MCF 10A (cell line): ENCODE measurements around the gene DMC1. TPM values are rescaled to one million over a fixed set of nuclear protein-coding genes. Genes with fewer than 3 reads are reported as not detected.

Experiments
- BruUV-seq: library from RNA; stranded (reverse); fragments of 400-500 nt; replicated peaks from 2 replicates; lab custom pipeline; 2021; lab: Mats Ljungman, UMichigan
- CTCF ChIA-PET: fragments of 300-600 bp; sonication (Branson Sonifier 250); formaldehyde crosslinking; extraction: SDS; loops from one replicate; lab custom pipeline; 2021; ENCODE audit warnings: antibody characterized with exemption, inconsistent platforms; lab: Yijun Ruan, JAX
- POLR2A ChIA-PET: fragments of 300-600, 350-650 bp; sonication (Branson Sonifier 250); formaldehyde crosslinking; extraction: SDS; loops from one replicate; lab custom pipeline; 2020; ENCODE audit warnings: antibody characterized with exemption, inconsistent platforms; lab: Yijun Ruan, JAX
- DNase-seq: peaks from one replicate; pipeline ENCODE4 v3.0.0-alpha.2; 2018; ENCODE audit not compliant: unreplicated experiment
- H3K27ac Mint-ChIP-seq: one replicate; pipeline ENCODE4 v1.8.0; 2022; ENCODE audit warnings: mild to moderate bottlenecking, low read depth, mixed read lengths; ENCODE audit not compliant: unreplicated experiment
- H3K27me3 Mint-ChIP-seq: one replicate; pipeline ENCODE4 v1.8.0; 2022; ENCODE audit warnings: mixed read lengths; ENCODE audit not compliant: insufficient read depth, unreplicated experiment
- H3K36me3 Mint-ChIP-seq: one replicate; pipeline ENCODE4 v1.8.0; 2022; ENCODE audit warnings: mild to moderate bottlenecking, moderate library complexity, mixed read lengths; ENCODE audit not compliant: insufficient read depth, unreplicated experiment
- H3K4me1 Mint-ChIP-seq: one replicate; pipeline ENCODE4 v1.8.0; 2022; ENCODE audit warnings: mixed read lengths; ENCODE audit not compliant: insufficient read depth, unreplicated experiment
- H3K4me3 Mint-ChIP-seq: one replicate; pipeline ENCODE4 v1.8.0; 2022; ENCODE audit warnings: mild to moderate bottlenecking, moderate library complexity, mixed read lengths; ENCODE audit not compliant: unreplicated experiment
- H3K9me3 Mint-ChIP-seq: one replicate; pipeline ENCODE4 v1.8.0; 2022; ENCODE audit warnings: mixed read lengths; ENCODE audit not compliant: unreplicated experiment
- intact Hi-C: fragments of 100-400 bp; cut with micrococcal nuclease; formaldehyde crosslinking; loops from 2 replicates; pipeline ENCODE4 v1.14.1; 2022
- total RNA-seq: library from RNA; stranded (reverse); gene quantifications from 2 replicates; pipeline ENCODE4 v1.2.3, GENCODE V29; 2022
- TF ChIP-seq, protein P1 (sequence below): fragments of 200-600 bp; IDR thresholded peaks from one replicate; pipeline ENCODE4 v1.8.0; 2022; ENCODE audit warnings: antibody characterized with exemption, mild to moderate bottlenecking; ENCODE audit not compliant: unreplicated experiment

DMC1 gene
- total RNA-seq, 1 experiment from 2014 or later = 0.56 TPM

DNA sequence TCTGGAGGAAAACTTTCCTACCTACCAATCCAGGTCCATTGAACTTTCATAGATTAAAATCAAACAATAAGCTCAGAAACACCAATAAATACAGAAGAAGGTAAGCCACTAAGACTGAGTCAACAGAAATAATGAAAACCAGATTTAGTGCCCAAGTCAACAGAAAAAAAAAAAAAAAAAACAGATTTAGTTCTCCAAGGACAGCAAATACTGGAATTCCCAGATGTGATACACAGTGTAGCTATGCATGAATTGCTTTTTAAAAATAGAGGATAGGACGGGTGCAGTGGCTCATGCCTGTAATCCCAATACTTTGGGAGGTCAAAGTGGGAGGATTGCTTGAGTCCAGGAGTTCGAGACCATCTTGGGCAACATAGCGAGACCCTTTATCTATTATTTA, 15.7 kb downstream of the DMC1 start:
- DNase-seq = no peak
- no peak overlapping the region for H3K27ac Mint-ChIP-seq
- no peaks in the 10 kb centered on the region for H3K27me3 Mint-ChIP-seq
- CTCF ChIA-PET = interaction anchor here (0.6 to 1.2 kb wide), 3 partner anchors 43 to 440 kb away, joined by 3 to 7 read pairs (median 4); no protein-coding TSS in a partner anchor
- no TSS peak for BruUV-seq
- POLR2A ChIA-PET = interaction anchor here (0.6 kb wide), 2 partner anchors 21 to 35 kb away, joined by 3 to 5 read pairs; no protein-coding TSS in a partner anchor
- intact Hi-C loops = no loop called here
- TF ChIP-seq, protein P1, sequence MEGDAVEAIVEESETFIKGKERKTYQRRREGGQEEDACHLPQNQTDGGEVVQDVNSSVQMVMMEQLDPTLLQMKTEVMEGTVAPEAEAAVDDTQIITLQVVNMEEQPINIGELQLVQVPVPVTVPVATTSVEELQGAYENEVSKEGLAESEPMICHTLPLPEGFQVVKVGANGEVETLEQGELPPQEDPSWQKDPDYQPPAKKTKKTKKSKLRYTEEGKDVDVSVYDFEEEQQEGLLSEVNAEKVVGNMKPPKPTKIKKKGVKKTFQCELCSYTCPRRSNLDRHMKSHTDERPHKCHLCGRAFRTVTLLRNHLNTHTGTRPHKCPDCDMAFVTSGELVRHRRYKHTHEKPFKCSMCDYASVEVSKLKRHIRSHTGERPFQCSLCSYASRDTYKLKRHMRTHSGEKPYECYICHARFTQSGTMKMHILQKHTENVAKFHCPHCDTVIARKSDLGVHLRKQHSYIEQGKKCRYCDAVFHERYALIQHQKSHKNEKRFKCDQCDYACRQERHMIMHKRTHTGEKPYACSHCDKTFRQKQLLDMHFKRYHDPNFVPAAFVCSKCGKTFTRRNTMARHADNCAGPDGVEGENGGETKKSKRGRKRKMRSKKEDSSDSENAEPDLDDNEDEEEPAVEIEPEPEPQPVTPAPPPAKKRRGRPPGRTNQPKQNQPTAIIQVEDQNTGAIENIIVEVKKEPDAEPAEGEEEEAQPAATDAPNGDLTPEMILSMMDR = no peak
- H3K4me3 Mint-ChIP-seq = no peak overlapping the region
- no peaks in the 10 kb centered on the region for H3K36me3 Mint-ChIP-seq
- H3K9me3 Mint-ChIP-seq = no peaks in the 10 kb centered on the region
- H3K4me1 Mint-ChIP-seq = no peaks in the 10 kb centered on the region

DNA sequence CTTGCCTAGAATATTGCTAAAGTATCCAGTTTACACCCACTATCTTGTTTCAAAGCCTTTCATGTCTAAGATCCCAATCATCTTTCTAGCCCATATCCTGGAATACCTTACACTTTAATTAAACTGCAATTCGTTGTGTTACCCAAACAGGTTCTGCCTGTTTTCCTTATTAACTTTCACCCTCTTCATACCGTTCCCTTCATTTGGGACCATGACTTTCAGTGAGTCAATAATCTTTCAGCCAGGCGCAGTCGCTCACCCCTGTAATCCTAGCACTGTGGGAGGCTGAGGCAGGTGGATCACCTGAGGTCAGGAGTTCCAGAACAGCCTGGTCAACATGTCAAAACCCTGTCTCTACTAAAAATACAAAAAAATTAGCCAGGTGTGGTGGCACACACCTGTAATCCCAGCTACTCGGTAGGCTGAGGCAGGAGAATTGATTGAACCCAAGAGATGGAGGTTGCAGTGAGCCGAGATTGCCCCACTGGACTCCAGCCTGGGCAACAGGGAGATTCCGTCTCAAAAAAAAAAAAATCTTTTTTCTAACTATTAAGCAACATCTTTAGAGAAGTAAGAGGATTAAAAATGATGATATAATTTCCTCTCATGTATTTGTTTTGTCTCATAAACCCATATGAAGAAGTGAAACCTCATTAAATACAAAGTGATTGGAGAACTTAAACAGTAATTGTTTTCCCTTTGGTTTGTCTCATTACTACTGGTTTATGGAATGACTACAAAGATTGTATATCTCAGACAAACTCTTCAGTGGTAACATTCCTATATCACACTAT, 20.7 kb downstream of the DMC1 start:
- Mint-ChIP-seq H3K9me3 (peaks cover 2% of the 10 kb centered on the region), H3K4me1 (no peaks in the 10 kb centered on the region), H3K36me3 (no peaks in the 10 kb centered on the region), H3K27me3 (no peaks in the 10 kb centered on the region), H3K27ac (no peak overlapping the region), H3K4me3 (no peak overlapping the region)
- intact Hi-C loops = no loop called here
- no peak for DNase-seq
- TF ChIP-seq, protein P1 = no peak
- ChIA-PET CTCF (interaction anchor here (1.2 kb wide), 1 partner anchor 23 kb away, joined by 3 read pairs; no protein-coding TSS in a partner anchor), POLR2A (no interaction called here)
- BruUV-seq = no TSS peak

DNA sequence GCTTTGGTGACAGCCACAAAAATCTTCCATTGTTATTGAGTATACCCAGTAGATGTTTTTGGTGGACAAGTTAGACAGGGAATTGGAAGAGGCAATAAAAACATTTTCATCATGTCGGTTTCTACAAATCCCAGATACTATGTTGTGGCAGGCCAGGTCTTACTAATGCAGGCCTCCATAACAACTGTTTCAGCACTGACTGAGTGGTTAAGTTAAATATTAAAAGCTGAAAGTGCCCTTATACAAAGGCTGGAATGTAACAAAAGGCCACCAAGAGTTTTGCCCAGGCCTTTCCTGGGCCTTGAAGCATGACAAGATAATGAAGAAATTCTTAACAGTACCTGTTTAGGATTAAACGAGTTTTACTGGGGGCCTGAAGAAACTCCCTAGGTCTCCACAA, 29.3 kb downstream of the DMC1 start:
- no peaks in the 10 kb centered on the region for H3K4me1 Mint-ChIP-seq
- DNase-seq = no peak
- H3K36me3 Mint-ChIP-seq = no peaks in the 10 kb centered on the region
- POLR2A ChIA-PET = interaction anchor here (0.8 kb wide), 1 partner anchor 9 kb away, joined by 5 read pairs; no protein-coding TSS in a partner anchor
- no TSS peak for BruUV-seq
- H3K9me3 Mint-ChIP-seq = peaks cover 13% of the 10 kb centered on the region
- no peaks in the 10 kb centered on the region for H3K27me3 Mint-ChIP-seq
- intact Hi-C loops = no loop called here
- H3K27ac Mint-ChIP-seq = no peak overlapping the region
- CTCF ChIA-PET = no interaction called here
- TF ChIP-seq, protein P1 = no peak
- H3K4me3 Mint-ChIP-seq = no peak overlapping the region

DNA sequence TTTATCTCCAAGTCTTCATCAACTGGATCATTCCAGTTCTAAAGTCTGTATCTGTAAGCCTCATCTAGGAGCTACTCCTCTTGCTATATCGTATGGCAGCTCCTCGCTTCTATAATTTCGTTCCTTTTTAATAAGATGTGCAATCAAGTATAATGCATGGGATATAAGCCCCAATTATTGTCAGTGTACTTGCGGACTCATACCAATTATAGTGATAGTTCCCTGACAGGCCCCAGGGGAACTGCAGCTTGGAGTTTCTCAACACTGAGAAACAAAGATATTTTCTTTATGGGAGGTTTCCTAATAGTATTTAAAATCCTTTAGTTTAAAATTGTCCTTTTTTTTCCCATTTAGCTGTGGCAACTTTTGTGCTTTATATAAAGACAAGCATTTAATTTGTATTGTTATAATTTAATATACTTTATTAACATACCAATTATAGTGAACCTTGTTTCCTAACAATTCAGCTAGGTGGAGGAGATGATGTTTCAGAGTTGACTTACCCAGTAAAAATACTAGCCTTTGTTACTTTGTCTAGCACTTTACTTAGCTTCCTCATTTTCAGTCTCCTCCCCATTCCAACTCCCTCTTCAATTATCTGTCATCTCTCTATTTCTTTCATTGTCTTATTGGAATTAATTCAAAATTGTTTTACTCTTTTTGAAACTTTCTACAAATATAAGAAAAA, 38.6 kb downstream of the DMC1 start:
- ChIA-PET POLR2A (interaction anchor here (0.7 to 0.8 kb wide), 3 partner anchors 9 to 280 kb away, joined by 3 to 5 read pairs (median 3); no protein-coding TSS in a partner anchor), CTCF (interaction anchor here (0.6 kb wide), 2 partner anchors 309 to 390 kb away, joined by 3 read pairs; no protein-coding TSS in a partner anchor)
- no TSS peak for BruUV-seq
- no peaks in the 10 kb centered on the region for H3K9me3 Mint-ChIP-seq
- intact Hi-C loops = no loop called here
- TF ChIP-seq, protein P1 = no peak
- H3K4me3 Mint-ChIP-seq = no peak overlapping the region
- no peak overlapping the region for H3K27ac Mint-ChIP-seq
- H3K36me3 Mint-ChIP-seq = no peaks in the 10 kb centered on the region
- DNase-seq = no peak
- H3K4me1 Mint-ChIP-seq = peaks cover 6% of the 10 kb centered on the region
- no peaks in the 10 kb centered on the region for H3K27me3 Mint-ChIP-seq
